GM10248 (cell line): ENCODE data around the gene UPP1.

Experiments used
- CTCF ChIA-PET: fragments of 300-600 bp; sonication (Branson Sonifier 250); formaldehyde crosslinking; extraction: SDS; loops from one replicate; lab custom pipeline; 2021; ENCODE audit warnings: antibody characterized with exemption; lab: Yijun Ruan, JAX
- POLR2A ChIA-PET: fragments of 350-650 bp; sonication (Branson Sonifier 250); formaldehyde crosslinking; extraction: SDS; loops from one replicate; lab custom pipeline; 2020; ENCODE audit warnings: antibody characterized with exemption; lab: Yijun Ruan, JAX
- DNase-seq: peaks from one replicate; pipeline ENCODE4 v3.0.0; 2012; ENCODE audit errors: extremely low spot score
- CTCF ChIP-seq: IDR thresholded peaks from 2 replicates; pipeline ENCODE4 v1.5.1; 2012; ENCODE audit warnings: mild to moderate bottlenecking, low read depth; ENCODE audit errors: extremely low read depth, missing control alignments, control extremely low read depth

Gene UPP1

GRCh38 chr7:48101352-48101751 lies 12.3 kb downstream of the UPP1 start:
- ChIA-PET POLR2A (no interaction called here), CTCF (interaction anchor here (1.1 to 10.6 kb wide), 3 partner anchors 8 to 154 kb away, joined by 5 to 187 read pairs (median 11); partner anchors contain the start of gene PKD1L1)
- DNase-seq, result no peak
- TF ChIP-seq CTCF, result no peak

GRCh38 chr7:48101968-48102367 lies 12.9 kb downstream of the UPP1 start:
- ChIA-PET POLR2A (no interaction called here), CTCF (interaction anchor here (0.9 to 10.6 kb wide), 10 partner anchors 8 to 155 kb away, joined by 3 to 187 read pairs (median 4); partner anchors contain the start of genes PKD1L1 and UPP1)
- no peak for TF ChIP-seq CTCF
- no peak for DNase-seq

GRCh38 chr7:48102530-48102929 lies 13.5 kb downstream of the UPP1 start:
- ChIA-PET POLR2A (no interaction called here), CTCF (interaction anchor here (0.9 to 10.6 kb wide), 11 partner anchors 8 to 155 kb away, joined by 3 to 187 read pairs (median 5); partner anchors contain the start of genes PKD1L1 and UPP1)
- TF ChIP-seq CTCF, result no peak
- DNase-seq, result no peak

GRCh38 chr7:48105045-48105444 lies 16.0 kb downstream of the UPP1 start:
- ChIA-PET CTCF (interaction anchor here (0.7 to 10.6 kb wide), 6 partner anchors 9 to 158 kb away, joined by 3 to 187 read pairs (median 8); partner anchors contain the start of gene PKD1L1), POLR2A (interaction anchor here (1.2 kb wide), 1 partner anchor 16 kb away, joined by 4 read pairs; the partner anchor contains the start of gene UPP1)
- no peak for DNase-seq
- TF ChIP-seq CTCF, result no peak

- TF ChIP-seq CTCF, result no peak
- CTCF ChIA-PET, result interaction anchor here (2.4 to 10.6 kb wide), 3 partner anchors 116 to 160 kb away, joined by 5 to 187 read pairs (median 88); partner anchors contain the start of gene PKD1L1
- DNase-seq, result no peak
- POLR2A ChIA-PET, result interaction anchor here (0.6 kb wide), 1 partner anchor 114 kb away, joined by 3 read pairs; no protein-coding TSS in a partner anchor
These were observed 18.0 kb downstream of the UPP1 start for GRCh38 chr7:48106906-48107659.

GRCh38 chr7:48107926-48108472 lies 18.9 kb downstream of the UPP1 start:
- no peak for TF ChIP-seq CTCF

More at GRCh38 chr7:48107926-48108472, 18.9 kb downstream of the UPP1 start:
- ChIA-PET CTCF (interaction anchor here (1.6 to 10.6 kb wide), 10 partner anchors 12 to 167 kb away, joined by 5 to 187 read pairs (median 14); partner anchors contain the start of gene PKD1L1), POLR2A (interaction anchor here (0.6 kb wide), 1 partner anchor 115 kb away, joined by 3 read pairs; no protein-coding TSS in a partner anchor)
- no peak for DNase-seq
